Mesodermal cell (in vitro differentiated cells): ENCODE data around the gene TWNK.
A peak's percentile ranks its signal among the peaks of the same experiment; 100 is the strongest.
"Not testable (repeated sequence)": the region's sequence is repeated elsewhere in the genome, so short reads cannot be mapped to it uniquely, and the experiment has no call there.

ENCODE experiments used
- H3K27ac ChIP-seq: 2 replicates; pipeline ENCODE4 v1.7.0; 2013; ENCODE audit warnings: mild to moderate bottlenecking, low read depth, low read length, moderate library complexity; ENCODE audit not compliant: severe bottlenecking
- H3K36me3 ChIP-seq: 2 replicates; pipeline ENCODE4 v1.7.1; 2013; ENCODE audit warnings: mild to moderate bottlenecking, low read length, moderate library complexity; ENCODE audit not compliant: control insufficient read depth, insufficient read depth
- H3K4me1 ChIP-seq: one replicate; pipeline ENCODE4 v1.7.1; 2013; ENCODE audit warnings: mild to moderate bottlenecking, low read length; ENCODE audit not compliant: insufficient read depth, control insufficient read depth, poor library complexity, severe bottlenecking
- H3K4me3 ChIP-seq: 2 replicates; pipeline ENCODE4 v1.7.0; 2013; ENCODE audit warnings: low read length, control low read depth, mild to moderate bottlenecking; ENCODE audit not compliant: insufficient read depth, poor library complexity, severe bottlenecking; ENCODE audit errors: extremely low read depth
- H3K9me3 ChIP-seq: 2 replicates; pipeline ENCODE4 v1.7.1; 2013; ENCODE audit warnings: mild to moderate bottlenecking, low read length, moderate library complexity; ENCODE audit not compliant: control insufficient read depth
- whole genome bisulfite sequencing, 2 experiments: methylation state at CpG; one replicate each; pipeline ENCODE4 v1.1.5; 2013; ENCODE audit warnings: missing lambda C conversion rate in 2 of 2; ENCODE audit not compliant: insufficient coverage in 2 of 2; 5-methylcytosine and 5-hydroxymethylcytosine counted together

TWNK gene

GRCh38 chr10:101034404-101034803 lies 47.1 kb downstream of the TWNK start:
- H3K4me3 ChIP-seq, H3K27ac ChIP-seq, H3K9me3 ChIP-seq: not testable (repeated sequence)
- Histone ChIP-seq H3K36me3 (peaks cover 46% of the 10 kb centered on the region), H3K4me1 (peaks cover 25% of the 10 kb centered on the region)
- WGBS, 2 experiments: 91 to 92% methylated on average over 4 of the region's 4 CpGs

GRCh38 chr10:101035314-101035713 lies 48.0 kb downstream of the TWNK start:
- H3K27ac ChIP-seq: no peak overlapping the region
- no peaks in the 10 kb centered on the region for H3K9me3 ChIP-seq
- peaks cover 21% of the 10 kb centered on the region for H3K4me1 ChIP-seq
- H3K36me3 ChIP-seq: peaks cover 50% of the 10 kb centered on the region
- WGBS, 2 experiments: 89 to 91% methylated on average over 6 of the region's 7 CpGs
- no peak overlapping the region for H3K4me3 ChIP-seq

GRCh38 chr10:101035916-101036702 lies 48.8 kb downstream of the TWNK start:
- Histone ChIP-seq H3K36me3 (peaks cover 50% of the 10 kb centered on the region), H3K4me3 (no peak overlapping the region), H3K9me3 (no peaks in the 10 kb centered on the region), H3K4me1 (peaks cover 16% of the 10 kb centered on the region), H3K27ac (no peak overlapping the region)
- 76 to 79% methylated on average over 8 to 10 of the region's 10 CpGs for WGBS, 2 experiments

- H3K27ac ChIP-seq: no peak overlapping the region
- H3K36me3 ChIP-seq: peaks cover 50% of the 10 kb centered on the region
- WGBS, 2 experiments: 71 to 85% methylated on average over 3 of the region's 7 CpGs
These were observed 49.4 kb downstream of the TWNK start for GRCh38 chr10:101036726-101037125.

GRCh38 chr10:101038484-101038883 lies 51.1 kb downstream of the TWNK start:
- Histone ChIP-seq H3K4me1 (peaks cover 20% of the 10 kb centered on the region), H3K36me3 (peaks cover 50% of the 10 kb centered on the region), H3K4me3 (no peak overlapping the region), H3K27ac (no peak overlapping the region), H3K9me3 (no peaks in the 10 kb centered on the region)
- WGBS, 2 experiments: 80 to 83% methylated on average over 4 of the region's 5 CpGs

More at GRCh38 chr10:101036726-101037125, 49.4 kb downstream of the TWNK start:
- H3K9me3 ChIP-seq: no peaks in the 10 kb centered on the region
- H3K4me1 ChIP-seq: peaks cover 18% of the 10 kb centered on the region
- H3K4me3 ChIP-seq: no peak overlapping the region

GRCh38 chr10:101040061-101040460 lies 52.7 kb downstream of the TWNK start:
- 73 to 83% methylated on average over 2 of the region's 3 CpGs for WGBS, 2 experiments
- Histone ChIP-seq H3K4me1 (peaks cover 17% of the 10 kb centered on the region), H3K27ac (no peak overlapping the region), H3K4me3 (no peak overlapping the region), H3K9me3 (no peaks in the 10 kb centered on the region), H3K36me3 (peaks cover 42% of the 10 kb centered on the region)

GRCh38 chr10:101040851-101041250 lies 53.5 kb downstream of the TWNK start:
- Histone ChIP-seq H3K9me3 (no peaks in the 10 kb centered on the region), H3K4me3 (no peak overlapping the region), H3K36me3 (peaks cover 34% of the 10 kb centered on the region), H3K4me1 (peaks cover 17% of the 10 kb centered on the region), H3K27ac (no peak overlapping the region)
- 10 to 50% methylated on average over 1 of the region's 2 CpGs for WGBS, 2 experiments

- H3K9me3 ChIP-seq: no peaks in the 10 kb centered on the region
- peaks cover 29% of the 10 kb centered on the region for H3K36me3 ChIP-seq
- WGBS, 2 experiments: 0 to 43% methylated on average over 2 to 3 of the region's 6 CpGs
- H3K4me3 ChIP-seq: no peak overlapping the region
- H3K27ac ChIP-seq: no peak overlapping the region
- H3K4me1 ChIP-seq: peaks cover 17% of the 10 kb centered on the region
These were observed 54.0 kb downstream of the TWNK start for GRCh38 chr10:101041252-101041761.

- Histone ChIP-seq H3K27ac (peak overlapping the region; percentile 92), H3K9me3 (no peaks in the 10 kb centered on the region), H3K36me3 (peaks cover 21% of the 10 kb centered on the region), H3K4me3 (no peak overlapping the region), H3K4me1 (peaks cover 19% of the 10 kb centered on the region)
- WGBS, 2 experiments: 86 to 95% methylated on average over 3 of the region's 4 CpGs
These were observed 54.8 kb downstream of the TWNK start for GRCh38 chr10:101042118-101042517.

GRCh38 chr10:101042667-101043362 lies 55.5 kb downstream of the TWNK start:
- Histone ChIP-seq H3K4me1 (peaks cover 26% of the 10 kb centered on the region), H3K9me3 (no peaks in the 10 kb centered on the region), H3K36me3 (peaks cover 14% of the 10 kb centered on the region), H3K4me3 (peak overlapping the region; percentile 45), H3K27ac (peak overlapping the region; percentile 92)
- 0 to 1% methylated on average over 31 of the region's 40 CpGs for WGBS, 2 experiments

- Histone ChIP-seq H3K4me3 (peak overlapping the region; percentile 45), H3K9me3 (no peaks in the 10 kb centered on the region), H3K27ac (peak overlapping the region; percentile 92), H3K36me3 (peaks cover 10% of the 10 kb centered on the region), H3K4me1 (peaks cover 23% of the 10 kb centered on the region)
- WGBS, 2 experiments: 45 to 57% methylated on average over 1 to 2 of the region's 2 CpGs
These were observed 56.0 kb downstream of the TWNK start for GRCh38 chr10:101043363-101043707.
